HEK293 (cell line): Measurements from ENCODE around the gene AKR7A2.

ENCODE experiments used
- CTCF ChIA-PET: fragments of 350-600 bp; formaldehyde crosslinking; extraction: SDS; loops from one replicate; lab custom pipeline; 2021; ENCODE audit warnings: antibody characterized with exemption; lab: Yijun Ruan, JAX
- POLR2A ChIA-PET: fragments of 300-600 bp; formaldehyde crosslinking; extraction: SDS; loops from one replicate; lab custom pipeline; 2020; ENCODE audit warnings: antibody characterized with exemption, inconsistent platforms; lab: Yijun Ruan, JAX
- H3K27ac ChIP-seq: fragments of 200-500 bp; sonication (Bioruptor generic); 2 replicates; pipeline ENCODE4 v1.5.1; 2014; ENCODE audit warnings: low read depth, low read length, control low read depth, inconsistent platforms; ENCODE audit errors: extremely low read depth
- H3K36me3 ChIP-seq, 2 experiments: fragments of 200-500 bp in 1 of 2; sonication (Bioruptor generic) in 1 of 2; 1 replicate in 1 of 2; 2 replicates in 1 of 2; pipeline ENCODE4 v1.5.1; 2014 to 2017; ENCODE audit warnings: inconsistent platforms in 2 of 2, low read length in 2 of 2; ENCODE audit not compliant: control insufficient read depth in 2 of 2, insufficient read depth in 1 of 2
- H3K4me1 ChIP-seq: fragments of 200-500 bp; sonication (Bioruptor generic); 2 replicates; pipeline ENCODE4 v1.5.1; 2014; ENCODE audit warnings: mild to moderate bottlenecking, low read length, inconsistent platforms; ENCODE audit not compliant: control insufficient read depth, insufficient read depth
- H3K4me3 ChIP-seq: 2 replicates; pipeline ENCODE4 v1.5.1; 2011; ENCODE audit warnings: low read depth, mild to moderate bottlenecking, control low read depth, low read length, moderate library complexity
- H3K9me3 ChIP-seq: fragments of 200-500 bp; sonication (Bioruptor generic); 2 replicates; pipeline ENCODE4 v1.5.1; 2014; ENCODE audit warnings: low read depth, low read length, inconsistent platforms; ENCODE audit not compliant: control insufficient read depth, insufficient read depth
- GFI1B ChIP-seq: fragments of 450-650 bp; formaldehyde crosslinking; IDR thresholded peaks from 2 replicates; pipeline ENCODE4 v1.5.1; 2016; ENCODE audit warnings: missing biosample characterization, missing genetic modification characterization
- GLIS2 ChIP-seq: fragments of 450-650 bp; formaldehyde crosslinking; IDR thresholded peaks from 2 replicates; pipeline ENCODE4 v1.5.1; 2016; ENCODE audit warnings: missing biosample characterization, missing genetic modification characterization
- HOXA7 ChIP-seq: sonication (generic); formaldehyde crosslinking; IDR thresholded peaks from 2 replicates; pipeline ENCODE4 v1.8.1; 2022; ENCODE audit warnings: missing genetic modification reagents, borderline replicate concordance
- PRDM4 ChIP-seq: fragments of 450-650 bp; formaldehyde crosslinking; IDR thresholded peaks from 2 replicates; pipeline ENCODE4 v1.5.1; 2017; ENCODE audit warnings: missing biosample characterization, missing genetic modification characterization
- REST ChIP-seq: fragments of 450-650 bp; formaldehyde crosslinking; IDR thresholded peaks from 2 replicates; pipeline ENCODE4 v1.5.1; 2016; ENCODE audit warnings: missing biosample characterization, missing genetic modification characterization
- SP3 ChIP-seq: fragments of 450-650 bp; formaldehyde crosslinking; IDR thresholded peaks from 2 replicates; pipeline ENCODE4 v1.5.1; 2016; ENCODE audit warnings: missing biosample characterization, missing genetic modification characterization
- TCF7L2 ChIP-seq: IDR thresholded peaks from 2 replicates; pipeline ENCODE4 v1.6.1; 2011; ENCODE audit warnings: low read depth, mild to moderate bottlenecking, inconsistent platforms, low read length, moderate library complexity, borderline replicate concordance
- ZBTB11 ChIP-seq: fragments of 450-650 bp; formaldehyde crosslinking; conservative IDR thresholded peaks from 2 replicates; pipeline ENCODE4 v1.5.1; 2016; ENCODE audit warnings: low read depth, missing biosample characterization, missing genetic modification characterization
- ZBTB17 ChIP-seq: fragments of 450-650 bp; formaldehyde crosslinking; IDR thresholded peaks from 2 replicates; pipeline ENCODE4 v1.5.1; 2016; ENCODE audit warnings: missing biosample characterization, missing genetic modification characterization
- ZNF112 ChIP-seq: fragments of 450-650 bp; formaldehyde crosslinking; IDR thresholded peaks from 2 replicates; pipeline ENCODE4 v1.5.0; 2017; ENCODE audit warnings: missing biosample characterization, missing genetic modification characterization
- ZNF16 ChIP-seq: fragments of 450-650 bp; formaldehyde crosslinking; IDR thresholded peaks from 2 replicates; pipeline ENCODE4 v1.5.1; 2016; ENCODE audit warnings: low read depth, missing biosample characterization, missing genetic modification characterization
- ZNF184 ChIP-seq: fragments of 450-650 bp; IDR thresholded peaks from 2 replicates; pipeline ENCODE4 v1.5.1; 2018; ENCODE audit warnings: missing biosample characterization, mild to moderate bottlenecking, missing genetic modification characterization
- ZNF311 ChIP-seq: fragments of 450-650 bp; formaldehyde crosslinking; IDR thresholded peaks from 2 replicates; pipeline ENCODE4 v1.5.1; 2017; ENCODE audit warnings: missing biosample characterization, missing genetic modification characterization, borderline replicate concordance
- ZNF335 ChIP-seq: fragments of 450-650 bp; formaldehyde crosslinking; conservative IDR thresholded peaks from 2 replicates; pipeline ENCODE4 v1.5.1; 2016; ENCODE audit warnings: missing biosample characterization, missing genetic modification characterization
- ZNF391 ChIP-seq: fragments of 450-650 bp; formaldehyde crosslinking; IDR thresholded peaks from 2 replicates; pipeline ENCODE4 v1.5.1; 2016; ENCODE audit warnings: low read depth, missing biosample characterization, missing genetic modification characterization, borderline replicate concordance
- ZNF433 ChIP-seq: fragments of 450-650 bp; formaldehyde crosslinking; IDR thresholded peaks from 2 replicates; pipeline ENCODE4 v1.5.1; 2016; ENCODE audit warnings: missing biosample characterization, missing genetic modification characterization, low read depth
- ZNF513 ChIP-seq: fragments of 450-650 bp; IDR thresholded peaks from 2 replicates; pipeline ENCODE4 v1.5.1; 2018; ENCODE audit warnings: missing biosample characterization, missing genetic modification characterization
- ZNF561 ChIP-seq: fragments of 450-650 bp; IDR thresholded peaks from 2 replicates; pipeline ENCODE4 v1.5.1; 2018; ENCODE audit warnings: missing biosample characterization, missing genetic modification characterization, borderline replicate concordance
- ZNF623 ChIP-seq: fragments of 450-650 bp; formaldehyde crosslinking; IDR thresholded peaks from 2 replicates; pipeline ENCODE4 v1.5.1; 2016; ENCODE audit warnings: missing biosample characterization, missing genetic modification characterization
- ZNF777 ChIP-seq: fragments of 450-650 bp; formaldehyde crosslinking; IDR thresholded peaks from 2 replicates; pipeline ENCODE4 v1.5.1; 2017; ENCODE audit warnings: missing biosample characterization, missing genetic modification characterization, borderline replicate concordance
- ZNF837 ChIP-seq: fragments of 450-650 bp; formaldehyde crosslinking; IDR thresholded peaks from 2 replicates; pipeline ENCODE4 v1.5.1; 2016; ENCODE audit warnings: missing biosample characterization, missing genetic modification characterization
- ZXDB ChIP-seq: fragments of 450-650 bp; formaldehyde crosslinking; IDR thresholded peaks from 2 replicates; pipeline ENCODE4 v1.5.1; 2016; ENCODE audit warnings: missing biosample characterization, missing genetic modification characterization

The AKR7A2 gene

GRCh38 chr1:19311503-19311930 lies 427 bp downstream of the AKR7A2 start:
- H3K4me3 ChIP-seq = peak overlapping the region; percentile 73
- TF ChIP-seq ZNF112 (no peak), SP3 (no peak), ZNF513 (tag by site-specific recombination) (no peak), GLIS2 (tag by site-specific recombination) (peak; percentile 42; the same call in 1 of the 2 replicates), ZNF184 (no peak), ZNF777 (tag by site-specific recombination) (no peak), GFI1B (tag by site-specific recombination) (no peak), ZBTB17 (tag by site-specific recombination) (no peak), TCF7L2 (no peak), HOXA7 (CRISPR knock-in tag) (no peak), ZNF433 (tag by site-specific recombination) (no peak), ZNF16 (no peak), ZNF335 (tag by site-specific recombination) (peak; percentile 65), ZXDB (tag by site-specific recombination) (no peak), REST (tag by site-specific recombination) (no peak), ZNF837 (tag by site-specific recombination) (no peak), PRDM4 (tag by site-specific recombination) (no peak), ZNF561 (tag by site-specific recombination) (no peak), ZBTB11 (tag by site-specific recombination) (0 out of 2 replicates have a peak, but pooled peaks have one; percentile 11), ZNF391 (peak; percentile 32; the same call in 1 of the 2 replicates), ZNF311 (tag by site-specific recombination) (no peak), ZNF623 (tag by site-specific recombination) (no peak)

More at GRCh38 chr1:19311503-19311930, 427 bp downstream of the AKR7A2 start:
- ChIA-PET POLR2A (interaction anchor here (1.8 to 1.9 kb wide), 2 partner anchors 11 to 60 kb away, joined by 5 to 8 read pairs; partner anchors contain the start of genes EMC1 and MRTO4), CTCF (interaction anchor here (0.7 to 1.9 kb wide), 2 partner anchors 49 to 350 kb away, joined by 3 to 7 read pairs; no protein-coding TSS in a partner anchor)
- Histone ChIP-seq H3K36me3 (peaks cover 0 to 62% of the 10 kb centered on the region in 2 experiments; a peak in 2 of 3 replicates), H3K9me3 (no peaks in the 10 kb centered on the region), H3K4me1 (peaks cover 2% of the 10 kb centered on the region; the same call in 1 of the 2 replicates), H3K27ac (peak overlapping the region; percentile 77; the same call in 1 of the 2 replicates)
